Trophoblast cell (in vitro differentiated cells and primary cell): Measurements from ENCODE around the gene ACBD6. TPM values are rescaled to one million over a fixed set of nuclear protein-coding genes. Genes with fewer than 3 reads are reported as not detected.
"Not testable (repeated sequence)": the region's sequence is repeated elsewhere in the genome, so short reads cannot be mapped to it uniquely, and the experiment has no call there.

Source experiments
- DNase-seq, 2 donors: peaks; one replicate each; pipeline ENCODE4 v3.0.0-alpha.2; 2016
- H2AFZ ChIP-seq: 2 replicates; pipeline ENCODE4 v1.6.1; 2013; ENCODE audit warnings: low read length, moderate library complexity, mild to moderate bottlenecking; ENCODE audit not compliant: insufficient read depth, poor library complexity
- H2AK5ac ChIP-seq: 2 replicates; pipeline ENCODE4 v1.6.1; 2013; ENCODE audit warnings: mild to moderate bottlenecking, low read length
- H2BK120ac ChIP-seq: 2 replicates; pipeline ENCODE4 v1.6.1; 2013; ENCODE audit warnings: low read length, mild to moderate bottlenecking, moderate library complexity; ENCODE audit not compliant: insufficient read depth, poor library complexity
- H2BK12ac ChIP-seq: 2 replicates; pipeline ENCODE4 v1.6.1; 2013; ENCODE audit warnings: mild to moderate bottlenecking, low read length, moderate library complexity
- H2BK5ac ChIP-seq: 2 replicates; pipeline ENCODE4 v1.6.1; 2013; ENCODE audit warnings: low read length, low read depth, moderate library complexity, mild to moderate bottlenecking; ENCODE audit not compliant: poor library complexity
- H3K14ac ChIP-seq: 2 replicates; pipeline ENCODE4 v1.6.1; 2013; ENCODE audit warnings: mild to moderate bottlenecking, low read length
- H3K18ac ChIP-seq: 2 replicates; pipeline ENCODE4 v1.6.1; 2013; ENCODE audit warnings: mild to moderate bottlenecking, low read length
- H3K23ac ChIP-seq: 2 replicates; pipeline ENCODE4 v1.6.1; 2013; ENCODE audit warnings: low read length
- H3K27ac ChIP-seq: 2 replicates; pipeline ENCODE4 v1.5.1; 2013; ENCODE audit warnings: low read depth, mild to moderate bottlenecking, inconsistent platforms, low read length, moderate library complexity
- H3K27me3 ChIP-seq: 2 replicates; pipeline ENCODE4 v1.6.1; 2013; ENCODE audit warnings: inconsistent platforms, mild to moderate bottlenecking, low read length, moderate library complexity; ENCODE audit not compliant: insufficient read depth
- H3K36me3 ChIP-seq, 2 experiments: 1 replicate in 1 of 2; 2 replicates in 1 of 2; pipeline ENCODE4 v1.6.1; 2013; ENCODE audit warnings: low read length in 2 of 2, mild to moderate bottlenecking in 2 of 2, moderate library complexity in 1 of 2; ENCODE audit not compliant: insufficient read depth in 2 of 2, control insufficient read depth in 1 of 2
- H3K4ac ChIP-seq: 2 replicates; pipeline ENCODE4 v1.6.1; 2013; ENCODE audit warnings: low read depth, mild to moderate bottlenecking, low read length, moderate library complexity
- H3K4me1 ChIP-seq, 2 experiments: 1 replicate in 1 of 2; 2 replicates in 1 of 2; pipeline ENCODE4 v1.6.1; 2013; ENCODE audit warnings: low read length in 2 of 2, mild to moderate bottlenecking in 2 of 2, moderate library complexity in 1 of 2; ENCODE audit not compliant: insufficient read depth in 2 of 2, control insufficient read depth in 1 of 2
- H3K4me2 ChIP-seq: 2 replicates; pipeline ENCODE4 v1.6.1; 2013; ENCODE audit warnings: inconsistent platforms, mild to moderate bottlenecking, low read length, moderate library complexity
- H3K4me3 ChIP-seq: 2 replicates; pipeline ENCODE4 v1.5.1; 2013; ENCODE audit warnings: mild to moderate bottlenecking, low read depth, low read length, inconsistent platforms
- H3K79me1 ChIP-seq: one replicate; pipeline ENCODE4 v1.6.1; 2013; ENCODE audit warnings: low read length
- H3K79me2 ChIP-seq: 2 replicates; pipeline ENCODE4 v1.6.1; 2013; ENCODE audit warnings: low read length, mild to moderate bottlenecking; ENCODE audit not compliant: control insufficient read depth, insufficient read depth, poor library complexity
- H3K9ac ChIP-seq: 2 replicates; pipeline ENCODE4 v1.6.1; 2013; ENCODE audit warnings: mild to moderate bottlenecking, low read length
- H3K9me3 ChIP-seq: 2 replicates; pipeline ENCODE4 v1.6.1; 2013; ENCODE audit warnings: low read depth, mild to moderate bottlenecking, control low read depth, inconsistent platforms, low read length; ENCODE audit not compliant: insufficient read depth
- H4K12ac ChIP-seq: 2 replicates; pipeline ENCODE4 v1.6.1; 2013; ENCODE audit warnings: low read depth, mild to moderate bottlenecking, low read length, moderate library complexity
- H4K8ac ChIP-seq: 2 replicates; pipeline ENCODE4 v1.6.1; 2013; ENCODE audit warnings: low read depth, mild to moderate bottlenecking, low read length, moderate library complexity
- H4K91ac ChIP-seq: one replicate; pipeline ENCODE4 v1.6.1; 2013; ENCODE audit warnings: low read depth, mild to moderate bottlenecking, low read length, moderate library complexity
- WGBS: extraction: QIAGEN DNeasy Blood & Tissue Kit; methylation state at CpG from one replicate; pipeline ENCODE4 v1.1.7; 2013; ENCODE audit warnings: missing lambda C conversion rate; ENCODE audit not compliant: insufficient read length, insufficient coverage; ENCODE audit errors: extremely low coverage; 5-methylcytosine and 5-hydroxymethylcytosine counted together
- polyA plus RNA-seq: library from polyadenylated mRNA; stranded (reverse); fragments of 200-250 nt; gene quantifications from 2 replicates; pipeline ENCODE4 v1.2.3, GENCODE V29; 2013

The ACBD6 gene
- 25.2 and 25.9 TPM in 2 replicates for polyA plus RNA-seq

GRCh38 chr1:180502361-180503279 lies at the start of gene ACBD6:
TSS of gene ACBD6 (minus strand) at chr1:180502577. CDS start at chr1:180502266, 311 bp downstream.
- peak within 1 kb of the TSS; percentile 81 for H3K4me2 ChIP-seq
- peaks cover 2 to 3% of the 10 kb centered on the region in 2 experiments for H3K4me1 ChIP-seq

GRCh38 chr1:180551997-180552396 lies 49.6 kb upstream of the ACBD6 start:
- Histone ChIP-seq H3K23ac (no peak overlapping the region), H3K4me3 (no peak overlapping the region), H3K27me3 (no peaks in the 10 kb centered on the region), H2BK12ac (no peak overlapping the region), H3K79me2 (no peaks in the 10 kb centered on the region), H3K4me1 (no peaks in the 10 kb centered on the region), H2AFZ (no peak overlapping the region), H3K79me1 (no peaks in the 10 kb centered on the region), H2BK120ac (no peak overlapping the region), H3K14ac (no peak overlapping the region), H4K8ac (no peak overlapping the region), H3K9me3 (no peaks in the 10 kb centered on the region), H3K27ac (no peak overlapping the region), H3K4me2 (no peak overlapping the region), H3K4ac (no peak overlapping the region), H3K18ac (no peak overlapping the region), H4K12ac (no peak overlapping the region), H2BK5ac (no peak overlapping the region), H2AK5ac (peak overlapping the region; percentile 47), H4K91ac (no peak overlapping the region), H3K9ac (no peak overlapping the region), H3K36me3 (no peaks in the 10 kb centered on the region)
- no CpG with 5 or more reads among the region's 1 CpG for WGBS
- no peak for DNase-seq

More at GRCh38 chr1:180502361-180503279, at the start of gene ACBD6:
- Histone ChIP-seq H3K18ac (peak within 1 kb of the TSS; percentile 21), H3K27me3 (no peaks in the 10 kb centered on the region), H3K4ac (peak within 1 kb of the TSS; percentile 61), H3K4me3 (peak within 1 kb of the TSS; percentile 79), H2AFZ (peak within 1 kb of the TSS; percentile 21), H2BK12ac (no peak within 1 kb of the TSS), H3K79me2 (peaks cover 9% of the 10 kb centered on the region), H3K14ac (peak within 1 kb of the TSS; percentile 38), H2BK5ac (peak within 1 kb of the TSS; percentile 28), H3K9ac (peak within 1 kb of the TSS; percentile 75), H3K27ac (peak within 1 kb of the TSS; percentile 62), H2BK120ac (peak within 1 kb of the TSS; percentile 13), H4K91ac (peak within 1 kb of the TSS; percentile 40), H4K8ac (peak within 1 kb of the TSS; percentile 69), H3K9me3 (no peaks in the 10 kb centered on the region), H3K79me1 (peaks cover 11% of the 10 kb centered on the region), H4K12ac (peak within 1 kb of the TSS; percentile 77), H2AK5ac (no peak within 1 kb of the TSS), H3K36me3 (peaks cover 0 to 3% of the 10 kb centered on the region in 2 experiments), H3K23ac (no peak within 1 kb of the TSS)
- no CpG with 5 or more reads among the region's 83 CpGs for WGBS
- peak; percentile 68 to 83 for DNase-seq

DNA sequence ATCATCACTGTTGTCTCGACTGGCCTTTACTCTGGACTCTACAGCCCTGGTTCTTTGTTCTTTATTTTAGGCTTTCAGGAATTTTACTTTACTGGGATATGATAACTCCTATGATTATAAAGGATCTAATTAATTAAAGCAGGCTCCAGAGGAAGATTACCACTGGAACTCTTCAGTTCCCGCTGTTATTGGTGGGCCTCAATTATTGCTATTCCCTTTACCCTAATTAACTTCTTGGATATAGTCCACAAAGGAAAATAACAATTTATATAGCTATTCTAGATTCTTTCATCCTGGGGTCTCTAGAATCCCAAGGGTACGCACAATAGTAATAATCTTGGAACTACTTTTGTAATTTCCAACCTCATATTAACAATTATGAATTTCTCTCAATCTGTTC lies 47.9 kb upstream of the ACBD6 start:
- H3K9me3 ChIP-seq = no peaks in the 10 kb centered on the region
- H4K91ac ChIP-seq = no peak overlapping the region
- H3K14ac ChIP-seq = no peak overlapping the region
- no peak overlapping the region for H2AFZ ChIP-seq
- H3K36me3 ChIP-seq = no peaks in the 10 kb centered on the region
- no peaks in the 10 kb centered on the region for H3K79me1 ChIP-seq
- H2BK5ac ChIP-seq = no peak overlapping the region
- no peak overlapping the region for H3K18ac ChIP-seq
- no CpG with 5 or more reads among the region's 3 CpGs for WGBS
- H3K23ac ChIP-seq = no peak overlapping the region
- no peak overlapping the region for H3K27ac ChIP-seq
- no peaks in the 10 kb centered on the region for H3K79me2 ChIP-seq
- H4K8ac ChIP-seq = no peak overlapping the region
- no peak overlapping the region for H3K9ac ChIP-seq
- H3K4me3 ChIP-seq = no peak overlapping the region
- H3K4me2 ChIP-seq = no peak overlapping the region
- H2BK12ac ChIP-seq = no peak overlapping the region
- no peak overlapping the region for H3K4ac ChIP-seq
- DNase-seq = no peak
- H2BK120ac ChIP-seq = no peak overlapping the region
- no peak overlapping the region for H2AK5ac ChIP-seq
- no peaks in the 10 kb centered on the region for H3K27me3 ChIP-seq
- no peaks in the 10 kb centered on the region for H3K4me1 ChIP-seq
- H4K12ac ChIP-seq = no peak overlapping the region

GRCh38 chr1:180549770-180550169 lies 47.4 kb upstream of the ACBD6 start:
- DNase-seq = not testable (repeated sequence)

More at GRCh38 chr1:180549770-180550169, 47.4 kb upstream of the ACBD6 start:
- H2BK12ac ChIP-seq, H3K79me1 ChIP-seq, H4K12ac ChIP-seq, H3K9ac ChIP-seq, H4K8ac ChIP-seq, H3K4ac ChIP-seq, H3K18ac ChIP-seq, H3K9me3 ChIP-seq, H3K79me2 ChIP-seq, H2AFZ ChIP-seq, H3K23ac ChIP-seq, H3K27ac ChIP-seq, H3K4me3 ChIP-seq, H3K36me3 ChIP-seq, H3K27me3 ChIP-seq, H3K4me2 ChIP-seq, H3K4me1 ChIP-seq, H2AK5ac ChIP-seq, H3K14ac ChIP-seq, H2BK5ac ChIP-seq, H4K91ac ChIP-seq, H2BK120ac ChIP-seq: not testable (repeated sequence)
- WGBS = no CpG with 5 or more reads among the region's 8 CpGs
